HG03571 (cell line): ENCODE results near the gene TSC22D4.

Source experiments
- ATAC-seq: cut with Tn5 transposase; IDR thresholded peaks from one replicate; pipeline ENCODE4 v1.9.1; 2021; ENCODE audit not compliant: unreplicated experiment

The TSC22D4 gene

GRCh38 chr7:100430493-100431285, 48.3 kb downstream of the TSC22D4 start:
- ATAC-seq = no peak

- no peak for ATAC-seq
Observed at GRCh38 chr7:100429637-100430492, 49.1 kb downstream of the TSC22D4 start, which contains the start of gene MEPCE. Gene MEPCE, plus strand, starts transcription at chr7:100429831. Its CDS starts 188 bp downstream, at chr7:100430019.

GRCh38 chr7:100428967-100429636, 49.9 kb downstream of the TSC22D4 start:
- ATAC-seq = peak; percentile 29

- ATAC-seq = peak; percentile 45
Observed at GRCh38 chr7:100428199-100428966, 50.6 kb downstream of the TSC22D4 start, which contains the start of gene ZCWPW1. Gene ZCWPW1, minus strand, starts transcription at chr7:100428703. Its CDS starts 8,054 bp downstream, at chr7:100420649.

GRCh38 chr7:100427762-100428198, 51.2 kb downstream of the TSC22D4 start:
- ATAC-seq = no peak

GRCh38 chr7:100426516-100426915, 52.5 kb downstream of the TSC22D4 start:
- no peak for ATAC-seq

- no peak for ATAC-seq
Observed at GRCh38 chr7:100425347-100425746, 53.7 kb downstream of the TSC22D4 start.

- no peak for ATAC-seq
Observed at GRCh38 chr7:100423315-100423714, 55.7 kb downstream of the TSC22D4 start.

GRCh38 chr7:100419660-100420226, 59.3 kb downstream of the TSC22D4 start:
- no peak for ATAC-seq

GRCh38 chr7:100418930-100419659, 59.9 kb downstream of the TSC22D4 start:
- ATAC-seq = no peak
